Activated CD4-positive, CD25-positive, alpha-beta regulatory T cell treated with anti-CD3 and anti-CD28 coated beads, Interleukin-2, amount 50 U/mL, for 72 hours (primary cell): ENCODE results near the gene INSRR.

Source experiments
- DNase-seq: peaks from one replicate; pipeline ENCODE4 v3.0.0; 2021

Gene INSRR

GRCh38 chr1:156822680-156823079, 36.2 kb downstream of the INSRR start:
- no peak for DNase-seq

- DNase-seq = no peak
These were observed 37.1 kb downstream of the INSRR start for GRCh38 chr1:156821801-156822200.

GRCh38 chr1:156816561-156817328, 42.2 kb downstream of the INSRR start, which contains the start of gene SH2D2A:
Gene SH2D2A (minus strand): TSS chr1:156816848. CDS start chr1:156816708, 140 bp downstream.
- peak; percentile 84 for DNase-seq

GRCh38 chr1:156815961-156816422, 42.9 kb downstream of the INSRR start:
- peak; percentile 30 for DNase-seq

- DNase-seq = peak; percentile 28
These were observed 43.5 kb downstream of the INSRR start for GRCh38 chr1:156815307-156815826.

GRCh38 chr1:156814571-156815260, 44.2 kb downstream of the INSRR start:
- no peak for DNase-seq

- DNase-seq = peak; percentile 69
These were observed 45.0 kb downstream of the INSRR start for GRCh38 chr1:156813750-156814570.

GRCh38 chr1:156813298-156813697, 45.6 kb downstream of the INSRR start:
- no peak for DNase-seq

- no peak for DNase-seq
These were observed 46.5 kb downstream of the INSRR start for GRCh38 chr1:156812293-156812990.

GRCh38 chr1:156811168-156811567, 47.7 kb downstream of the INSRR start:
- no peak for DNase-seq

GRCh38 chr1:156809711-156810366, 49.1 kb downstream of the INSRR start:
- no peak for DNase-seq

GRCh38 chr1:156809281-156809680, 49.6 kb downstream of the INSRR start:
- peak; percentile 13 for DNase-seq

- peak; percentile 34 for DNase-seq
These were observed 50.5 kb downstream of the INSRR start for GRCh38 chr1:156808186-156809030.

GRCh38 chr1:156807627-156808026, 51.3 kb downstream of the INSRR start:
- peak; percentile 26 for DNase-seq

- peak; percentile 24 for DNase-seq
These were observed 52.1 kb downstream of the INSRR start for GRCh38 chr1:156806512-156807440.

GRCh38 chr1:156805766-156806511, 53.0 kb downstream of the INSRR start:
- no peak for DNase-seq

- no peak for DNase-seq
These were observed 54.2 kb downstream of the INSRR start for GRCh38 chr1:156804572-156805243.

GRCh38 chr1:156804026-156804425, 54.9 kb downstream of the INSRR start:
- DNase-seq = no peak
